ENCODE measurements around the gene CDCA5.

GRCh38 chr11:65112546-65113360, 28.9 kb upstream of the CDCA5 start:
- TF ChIP-seq CTCF (IDR thresholded peaks at IDR 0.05) = peak; percentile 44 to 65 (median 48)
- TF ChIP-seq POLR2A (IDR thresholded peaks at IDR 0.05) = no peak
- no peak for TF ChIP-seq POLR2AphosphoS5 (IDR thresholded peaks at IDR 0.05; ENCODE audit: insufficient read depth in 1 of 2, low read depth in 1 of 2)
